Sciatic nerve (tissue), 2 donors: Measurements from ENCODE around the gene EHF. TPM values are rescaled to one million over a fixed set of nuclear protein-coding genes. Genes with fewer than 3 reads are reported as not detected.
"Not testable (repeated sequence)": the region's sequence is repeated elsewhere in the genome, so short reads cannot be mapped to it uniquely, and the experiment has no call there.

Experiments used
- ATAC-seq: fragments of 200-7000 bp; cut with Tn5 transposase; one replicate; pipeline ENCODE4 v1.9.1; 2020; ENCODE audit warnings: mild to moderate bottlenecking, moderate library complexity
- DNase-seq: peaks from one replicate; pipeline ENCODE4 v3.0.0-alpha.2; 2020; ENCODE audit warnings: low spot score
- intact Hi-C: fragments of 100-400 bp; cut with DNase I; formaldehyde crosslinking; loops from one replicate; pipeline ENCODE4 v1.14.2; 2022
- total RNA-seq: library from RNA; stranded (reverse); fragmentation: NEBNext Ultra II Directional; extraction: Animal tissue kit (Norgen Biotek cat#: 25700); gene quantifications from one replicate; pipeline ENCODE4 v1.2.1, GENCODE V29; 2021
- donor health status: DM: no; HTN: no; CAD: no.
- donor health status: DM: no; HTN: no; CAD: no.

The EHF gene
- total RNA-seq, 1 donor from 2014 or later: 0.18 TPM

- ATAC-seq (no peak), DNase-seq (no peak)
- intact Hi-C loops: no loop called here
Observed at GRCh38 chr11:34682825-34683224, 61.9 kb downstream of the EHF start.

DNA sequence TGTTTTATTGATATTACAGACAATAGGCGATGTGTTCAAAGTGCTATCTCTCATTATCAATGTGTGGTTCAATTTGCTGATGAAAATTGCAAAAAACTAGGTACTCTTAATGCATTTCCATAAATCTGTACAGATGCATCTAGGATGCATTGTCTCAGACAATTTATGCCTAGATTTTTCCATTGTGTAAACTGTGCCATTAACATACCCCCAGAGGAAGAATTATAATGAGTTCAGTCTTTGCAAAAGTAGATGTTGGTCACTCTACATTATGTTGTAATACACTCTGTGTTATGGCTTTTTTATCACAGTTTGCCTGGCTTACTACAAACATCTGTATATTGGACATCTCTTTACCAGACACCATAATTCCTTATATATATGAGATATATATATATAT, 62.5 kb downstream of the EHF start:
- DNase-seq (no peak), ATAC-seq (no peak)
- intact Hi-C loops: no loop called here

DNA sequence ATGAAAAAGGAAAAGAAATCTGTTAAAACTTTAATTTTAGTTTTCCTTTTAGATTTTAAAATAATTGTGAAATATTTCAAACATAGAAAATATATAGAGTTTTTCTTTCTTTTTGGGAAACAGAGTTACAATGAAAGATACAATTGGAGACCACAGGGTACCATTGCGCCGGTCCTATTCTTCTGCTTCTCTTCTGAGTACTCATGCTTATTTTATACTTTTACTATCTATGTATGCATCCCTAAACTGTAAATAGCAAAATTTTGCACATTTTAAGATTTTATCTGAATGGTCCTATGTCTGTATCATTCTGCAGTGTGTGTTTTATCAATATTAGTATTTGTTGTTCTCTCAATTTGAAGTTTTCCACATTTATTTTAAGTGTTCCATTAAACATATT, 65.0 kb downstream of the EHF start:
- intact Hi-C loops: no loop called here
- no peak for ATAC-seq
- DNase-seq: no peak

- ATAC-seq, intact Hi-C loops, DNase-seq: not testable (repeated sequence)
Observed at GRCh38 chr11:34692299-34692698, 71.4 kb downstream of the EHF start.

DNA sequence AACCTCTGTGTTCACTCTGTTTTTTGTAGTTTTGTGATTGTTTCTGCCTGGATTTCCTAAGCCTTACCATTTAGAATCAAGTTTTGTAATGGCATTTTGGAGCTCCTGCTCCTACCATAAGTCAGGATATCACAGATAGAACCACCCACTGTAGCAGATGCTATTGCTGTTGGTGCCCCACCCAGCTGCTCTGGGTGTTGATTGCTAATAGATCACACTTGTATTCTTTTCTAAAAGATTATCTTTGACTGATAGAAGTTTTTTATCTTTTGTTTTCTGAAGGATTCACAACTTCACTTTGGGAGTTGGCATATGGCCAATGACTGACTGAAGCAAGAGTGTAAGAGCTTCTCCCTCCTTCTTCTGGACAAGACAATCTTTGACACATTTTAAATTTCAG, 76.0 kb downstream of the EHF start:
- ATAC-seq (no peak), DNase-seq (no peak)
- intact Hi-C loops: no loop called here

GRCh38 chr11:34706709-34707461, 86.0 kb downstream of the EHF start:
- intact Hi-C loops: no loop called here
- ATAC-seq: no peak

DNA sequence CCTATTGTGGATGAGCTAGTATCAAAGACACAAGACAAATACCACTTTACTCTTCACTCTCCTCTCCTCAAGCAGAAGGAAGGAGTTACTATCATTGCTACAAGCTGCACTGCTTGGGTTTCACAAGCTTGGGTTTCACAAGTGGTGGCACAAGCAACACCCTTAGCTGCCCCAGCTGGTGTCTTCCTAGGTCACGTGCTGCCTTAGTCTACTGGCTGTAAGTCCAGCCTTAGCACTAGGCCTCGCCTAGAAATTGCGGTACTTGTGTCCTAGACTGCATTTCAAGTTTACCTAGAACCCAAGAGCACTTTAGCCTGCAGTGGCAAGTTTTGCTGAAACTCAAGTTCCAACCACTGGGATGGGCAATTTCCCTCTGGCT, 86.6 kb downstream of the EHF start:
- DNase-seq (no peak), ATAC-seq (no peak)
- intact Hi-C loops: no loop called here

More at GRCh38 chr11:34706709-34707461, 86.0 kb downstream of the EHF start:
- no peak for DNase-seq

Other genes starting within 250 kb of the EHF start
- gene CAT, start 182.2 kb upstream of the EHF start, total RNA-seq: 82.6 TPM
- not detected for gene ELF5, start 107.3 kb upstream of the EHF start, total RNA-seq